HG03159 (cell line): ENCODE results near the gene LRBA.
A peak's percentile ranks its signal among the peaks of the same experiment; 100 is the strongest.
"Not testable (repeated sequence)": the region's sequence is repeated elsewhere in the genome, so short reads cannot be mapped to it uniquely, and the experiment has no call there.

Source experiments
- ATAC-seq: cut with Tn5 transposase; IDR thresholded peaks from one replicate; pipeline ENCODE4 v1.9.1; 2021; ENCODE audit warnings: mild to moderate bottlenecking, moderate library complexity; ENCODE audit not compliant: unreplicated experiment

Gene LRBA, protein sequence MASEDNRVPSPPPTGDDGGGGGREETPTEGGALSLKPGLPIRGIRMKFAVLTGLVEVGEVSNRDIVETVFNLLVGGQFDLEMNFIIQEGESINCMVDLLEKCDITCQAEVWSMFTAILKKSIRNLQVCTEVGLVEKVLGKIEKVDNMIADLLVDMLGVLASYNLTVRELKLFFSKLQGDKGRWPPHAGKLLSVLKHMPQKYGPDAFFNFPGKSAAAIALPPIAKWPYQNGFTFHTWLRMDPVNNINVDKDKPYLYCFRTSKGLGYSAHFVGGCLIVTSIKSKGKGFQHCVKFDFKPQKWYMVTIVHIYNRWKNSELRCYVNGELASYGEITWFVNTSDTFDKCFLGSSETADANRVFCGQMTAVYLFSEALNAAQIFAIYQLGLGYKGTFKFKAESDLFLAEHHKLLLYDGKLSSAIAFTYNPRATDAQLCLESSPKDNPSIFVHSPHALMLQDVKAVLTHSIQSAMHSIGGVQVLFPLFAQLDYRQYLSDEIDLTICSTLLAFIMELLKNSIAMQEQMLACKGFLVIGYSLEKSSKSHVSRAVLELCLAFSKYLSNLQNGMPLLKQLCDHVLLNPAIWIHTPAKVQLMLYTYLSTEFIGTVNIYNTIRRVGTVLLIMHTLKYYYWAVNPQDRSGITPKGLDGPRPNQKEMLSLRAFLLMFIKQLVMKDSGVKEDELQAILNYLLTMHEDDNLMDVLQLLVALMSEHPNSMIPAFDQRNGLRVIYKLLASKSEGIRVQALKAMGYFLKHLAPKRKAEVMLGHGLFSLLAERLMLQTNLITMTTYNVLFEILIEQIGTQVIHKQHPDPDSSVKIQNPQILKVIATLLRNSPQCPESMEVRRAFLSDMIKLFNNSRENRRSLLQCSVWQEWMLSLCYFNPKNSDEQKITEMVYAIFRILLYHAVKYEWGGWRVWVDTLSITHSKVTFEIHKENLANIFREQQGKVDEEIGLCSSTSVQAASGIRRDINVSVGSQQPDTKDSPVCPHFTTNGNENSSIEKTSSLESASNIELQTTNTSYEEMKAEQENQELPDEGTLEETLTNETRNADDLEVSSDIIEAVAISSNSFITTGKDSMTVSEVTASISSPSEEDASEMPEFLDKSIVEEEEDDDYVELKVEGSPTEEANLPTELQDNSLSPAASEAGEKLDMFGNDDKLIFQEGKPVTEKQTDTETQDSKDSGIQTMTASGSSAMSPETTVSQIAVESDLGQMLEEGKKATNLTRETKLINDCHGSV (N-terminal part only)

DNA sequence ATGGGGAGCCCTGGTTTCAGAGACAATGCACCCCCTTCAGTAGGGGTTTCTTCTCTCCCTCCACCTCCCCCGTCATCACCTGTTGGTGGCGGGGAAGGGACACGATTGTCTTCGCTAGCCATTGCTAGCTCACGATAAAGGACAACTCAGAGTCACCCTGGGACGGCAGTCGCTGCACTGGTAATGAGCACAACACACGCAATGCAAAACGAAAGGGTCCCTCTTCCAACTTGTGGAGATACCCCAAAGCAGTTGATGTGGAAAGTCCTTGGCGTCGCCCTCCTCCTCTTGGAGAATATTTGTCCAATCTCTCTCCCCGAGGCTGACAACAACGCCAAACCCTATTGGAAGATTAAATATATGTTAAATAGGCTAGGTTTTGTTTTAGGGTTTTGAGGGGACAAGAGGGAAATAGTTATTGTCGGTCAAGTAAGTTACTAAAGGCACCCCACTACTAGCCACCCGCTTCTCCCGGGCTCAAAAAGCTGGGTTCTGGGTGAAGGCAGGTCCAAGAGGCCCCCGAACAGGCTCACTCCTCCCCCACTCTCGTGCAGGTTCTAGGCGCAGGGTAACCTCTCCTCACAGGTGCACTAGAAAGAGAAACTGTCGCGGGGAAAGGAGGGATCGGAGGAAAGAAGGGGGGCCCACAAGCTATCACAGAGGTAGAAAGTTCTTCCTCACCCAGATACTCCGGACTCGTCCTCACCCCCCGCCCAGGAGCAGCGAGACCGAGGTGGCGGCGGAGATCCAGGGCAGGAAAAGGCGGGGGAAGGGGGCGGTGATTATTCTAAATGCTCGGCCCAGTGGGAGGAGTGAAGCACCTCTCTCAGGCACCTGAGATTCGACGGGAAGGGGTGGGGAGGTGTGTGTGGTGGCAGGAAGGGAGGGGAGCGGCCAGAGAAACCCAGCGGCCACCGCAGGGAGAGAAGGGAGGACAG, at the start of gene LRBA:
Gene LRBA, minus strand, starts transcription at position 764 of the 938 bp plus-strand sequence. Its CDS starts 642 bp downstream, at position 122.
- ATAC-seq, result peak; percentile 64

DNA sequence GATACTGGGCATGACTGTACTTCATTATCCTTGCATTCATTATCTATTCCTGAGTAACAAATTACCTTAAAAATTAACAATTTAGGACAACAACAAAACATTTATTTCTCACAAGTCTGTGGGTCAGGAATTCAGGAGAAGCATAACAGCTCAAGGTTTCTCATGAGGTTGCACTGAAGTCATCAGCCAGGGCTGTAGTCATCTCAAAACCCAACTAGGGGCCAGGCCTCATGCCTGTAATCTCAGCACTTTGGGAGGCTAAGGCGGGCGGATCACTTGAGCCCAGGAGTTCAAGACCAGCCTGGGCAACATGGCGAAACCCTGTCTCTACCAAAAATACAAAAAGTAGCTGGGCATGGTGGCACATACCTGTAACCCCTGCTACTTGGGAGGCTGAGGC, 48.1 kb upstream of the LRBA start:
- ATAC-seq, result not testable (repeated sequence)

DNA sequence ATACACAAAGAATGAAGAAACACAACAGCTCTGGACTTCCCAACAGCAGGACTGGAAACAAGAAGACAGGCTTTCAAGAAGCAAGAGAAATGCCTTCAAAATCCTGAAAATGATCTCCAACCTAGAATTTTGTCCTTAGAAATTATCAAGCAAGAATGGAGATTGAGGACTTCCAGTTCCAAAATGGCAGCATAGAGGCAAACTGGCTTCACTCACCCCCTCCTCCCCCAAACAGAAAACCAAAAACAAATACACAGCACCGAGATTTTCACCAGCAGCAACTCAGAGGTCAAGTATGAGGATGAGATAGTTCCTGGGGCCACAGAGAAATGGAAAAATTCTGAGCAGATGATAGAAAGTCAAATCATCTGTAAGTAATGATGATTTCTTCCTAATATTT, 40.5 kb upstream of the LRBA start:
- ATAC-seq, result no peak

DNA sequence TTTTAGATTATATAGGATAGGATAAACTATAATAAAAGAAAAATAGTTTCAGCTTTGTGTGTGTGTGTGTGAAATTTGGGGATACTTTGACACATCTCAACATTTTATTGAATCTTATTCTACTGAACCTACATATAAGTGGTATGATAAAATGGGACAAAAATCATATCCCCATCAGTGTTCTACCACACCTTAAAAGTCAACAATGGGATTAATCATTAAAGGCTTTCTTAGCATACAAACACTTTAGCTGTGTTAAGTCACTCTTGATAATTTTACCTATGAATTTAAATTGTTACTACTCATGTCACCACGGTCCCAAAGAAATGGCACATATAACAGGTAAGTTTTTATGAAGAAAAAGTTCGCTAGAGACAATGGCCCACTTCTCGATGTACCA, 37.7 kb upstream of the LRBA start:
- ATAC-seq, result peak; percentile 11

DNA sequence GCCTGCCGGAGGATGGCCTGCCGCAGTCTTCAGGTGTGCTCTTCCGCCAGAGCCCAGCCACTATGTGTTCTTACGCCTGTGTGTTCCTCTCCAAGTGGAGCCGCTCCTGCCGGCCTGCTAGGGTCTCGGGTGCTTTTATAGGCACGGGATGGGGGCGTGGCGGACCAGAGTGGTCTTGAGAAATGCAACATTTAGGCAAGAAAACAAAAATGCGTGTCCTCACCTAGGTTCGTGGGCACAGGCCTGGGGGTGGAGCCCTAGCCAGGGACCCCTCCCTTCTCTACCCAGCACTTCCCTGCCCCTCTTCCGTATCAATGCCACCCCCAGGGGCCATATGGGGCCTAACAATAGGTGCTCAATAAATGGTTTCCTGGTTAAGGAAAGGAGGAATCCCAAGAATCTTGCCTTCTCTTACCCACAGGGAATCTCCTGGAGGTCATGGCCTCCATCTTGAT, 34.4 kb upstream of the LRBA start:
- ATAC-seq, result no peak

DNA sequence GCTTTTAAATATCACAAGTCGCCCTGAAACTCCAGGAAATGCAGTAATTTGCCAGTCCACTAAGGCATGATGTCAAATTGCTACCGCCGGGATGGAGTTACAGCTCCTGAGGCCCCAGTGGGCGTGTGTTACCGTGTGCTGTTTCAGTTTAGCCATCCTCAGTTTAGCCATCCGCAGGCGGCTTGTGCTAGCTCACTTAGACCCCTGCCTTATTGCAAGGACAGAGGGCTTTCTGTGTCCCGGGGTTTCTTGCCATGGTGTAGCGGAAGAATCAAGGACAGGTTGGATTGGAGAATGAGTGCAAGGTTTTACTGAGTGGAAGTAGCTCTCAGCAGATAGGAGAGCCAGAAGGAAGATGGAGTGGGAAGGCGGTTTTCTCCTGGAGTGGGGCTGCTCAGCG, 33.8 kb upstream of the LRBA start:
- no peak for ATAC-seq

DNA sequence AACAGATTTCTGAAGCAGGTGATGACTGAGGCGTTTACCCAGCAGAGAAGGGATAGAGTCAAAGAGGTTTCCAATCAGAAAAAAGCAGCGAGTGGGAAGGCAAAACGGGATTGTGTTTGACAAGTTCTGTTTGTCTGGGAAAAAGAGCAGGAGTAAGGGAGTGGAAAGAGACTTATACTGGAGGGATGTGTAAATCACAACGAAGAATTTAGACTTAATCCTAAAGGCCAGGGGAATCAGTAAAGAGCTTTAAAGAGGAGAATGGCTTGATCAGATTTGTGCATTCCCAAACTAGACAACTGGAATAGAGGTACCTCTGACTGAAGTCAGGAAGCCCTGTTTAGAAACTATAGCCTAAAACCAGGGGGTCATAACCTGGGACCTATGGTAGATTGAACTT, 31.5 kb upstream of the LRBA start:
- no peak for ATAC-seq

DNA sequence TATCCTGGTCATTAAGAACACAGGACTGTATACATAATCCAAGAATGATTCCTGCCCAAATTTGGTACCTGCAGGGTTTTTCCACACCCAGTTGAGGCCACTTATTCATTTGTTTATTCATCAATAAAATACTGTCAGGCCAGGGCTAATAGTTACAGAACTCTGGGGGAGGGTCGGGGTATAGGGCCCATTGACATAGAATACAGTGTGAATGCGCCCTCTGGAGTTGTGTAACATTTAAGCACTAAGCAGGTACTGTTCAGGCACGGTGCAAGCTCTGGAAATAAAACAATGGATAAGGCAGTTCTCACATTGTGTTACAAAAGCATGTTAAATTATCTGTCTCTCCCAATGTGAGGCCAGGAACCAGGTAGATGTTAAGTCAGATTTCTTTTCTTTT, 30.8 kb upstream of the LRBA start:
- ATAC-seq, result no peak

DNA sequence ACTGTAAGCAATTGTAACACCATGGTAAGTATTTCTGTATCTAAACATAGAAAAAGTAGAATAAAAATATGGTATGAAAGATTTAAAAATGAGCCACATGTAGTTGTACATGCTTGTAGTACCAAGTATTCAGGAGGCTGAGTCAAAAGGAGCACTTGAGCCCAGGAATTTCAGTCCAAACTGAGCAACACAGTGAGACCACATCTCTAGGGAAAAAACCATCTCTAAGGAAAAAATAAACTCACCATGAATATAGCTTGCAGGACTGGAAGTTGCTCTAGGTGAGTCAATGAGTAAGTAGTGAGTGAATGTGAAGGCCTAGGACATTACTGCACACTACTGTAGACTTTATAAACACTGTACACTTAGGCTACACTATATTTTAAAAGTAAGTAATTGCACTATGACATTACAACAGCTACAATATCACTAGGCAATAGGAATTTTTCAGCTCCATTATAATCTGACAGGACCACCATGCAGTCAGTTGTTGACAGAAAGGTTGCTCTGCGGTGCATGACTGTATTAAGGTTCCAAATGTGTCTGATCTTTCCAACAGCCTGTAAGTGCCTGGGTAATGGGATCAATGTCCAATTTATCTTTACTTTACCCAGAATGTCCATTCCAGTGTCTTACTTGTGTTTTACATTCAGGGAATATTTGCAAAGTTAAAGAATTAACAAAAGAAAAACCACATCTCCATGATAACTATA, 28.9 kb upstream of the LRBA start:
- no peak for ATAC-seq

DNA sequence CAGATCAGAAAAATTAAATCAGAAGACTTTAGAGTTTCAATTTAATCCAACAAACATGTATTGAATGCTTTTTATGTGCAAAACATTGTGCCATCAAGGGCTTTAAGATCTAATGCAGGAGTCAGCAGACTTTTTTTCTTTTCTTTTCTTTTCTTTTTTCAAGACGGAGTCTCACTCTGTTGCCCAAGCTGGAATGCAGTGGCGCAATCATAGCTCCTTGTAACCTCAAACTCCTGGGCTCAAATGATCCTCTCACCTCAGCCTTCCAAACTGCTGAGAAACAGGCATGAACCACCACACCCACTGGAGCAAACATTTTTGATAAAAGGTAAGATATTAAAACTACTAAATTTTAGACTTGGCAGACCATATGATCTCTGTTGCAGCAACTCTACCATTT, 24.6 kb upstream of the LRBA start:
- no peak for ATAC-seq

DNA sequence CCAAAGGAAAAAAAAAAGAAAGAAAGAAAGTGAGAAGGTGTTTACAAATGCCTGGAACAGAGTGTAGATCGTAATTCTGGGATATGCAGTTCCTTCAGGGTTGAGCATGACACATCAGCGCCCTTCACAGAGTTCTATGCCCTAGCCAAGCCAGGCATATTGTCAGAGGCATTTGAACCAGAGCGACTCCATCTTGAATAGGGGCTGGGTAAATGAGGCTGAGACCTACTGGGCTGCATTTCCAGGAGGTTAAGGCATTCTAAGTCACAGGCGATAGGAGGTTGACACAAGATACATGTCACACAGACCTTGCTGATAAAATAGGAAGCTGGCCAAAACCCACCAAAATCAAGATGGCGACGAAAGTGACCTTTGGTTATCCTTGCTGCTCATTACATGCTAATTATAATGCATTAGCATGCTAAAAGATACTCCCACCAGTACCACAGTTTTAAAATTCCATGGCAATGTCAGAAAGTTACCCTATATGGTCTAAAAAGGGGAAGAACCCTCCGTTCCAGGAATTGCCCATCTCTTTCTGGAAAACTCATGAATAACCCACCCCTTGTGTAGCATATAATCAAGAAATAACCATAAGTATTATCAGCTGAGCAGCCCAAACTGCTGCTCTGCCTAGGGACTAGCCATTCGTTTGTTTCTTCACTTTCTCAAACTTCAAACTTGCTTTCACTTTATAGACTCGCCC, 23.5 kb upstream of the LRBA start:
- ATAC-seq, result no peak

DNA sequence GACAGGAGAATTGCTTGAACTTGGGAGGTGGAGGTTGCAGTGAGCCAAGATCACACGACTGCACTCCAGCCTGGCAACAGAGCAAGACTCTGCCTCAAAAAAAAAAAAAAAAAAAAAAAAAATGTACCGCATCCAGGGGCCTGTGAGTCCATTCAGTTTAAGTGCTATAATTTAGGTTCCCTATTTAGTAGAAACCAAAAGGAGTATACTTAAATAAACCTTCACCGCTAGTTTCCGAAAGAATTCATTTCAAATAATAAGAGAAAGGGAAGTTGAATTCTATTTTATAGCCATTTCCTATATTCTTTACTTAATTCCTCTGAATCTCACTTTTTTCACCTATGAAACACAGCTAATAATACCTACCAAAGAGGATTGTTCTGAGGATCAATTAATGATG, 20.8 kb upstream of the LRBA start:
- ATAC-seq, result no peak

DNA sequence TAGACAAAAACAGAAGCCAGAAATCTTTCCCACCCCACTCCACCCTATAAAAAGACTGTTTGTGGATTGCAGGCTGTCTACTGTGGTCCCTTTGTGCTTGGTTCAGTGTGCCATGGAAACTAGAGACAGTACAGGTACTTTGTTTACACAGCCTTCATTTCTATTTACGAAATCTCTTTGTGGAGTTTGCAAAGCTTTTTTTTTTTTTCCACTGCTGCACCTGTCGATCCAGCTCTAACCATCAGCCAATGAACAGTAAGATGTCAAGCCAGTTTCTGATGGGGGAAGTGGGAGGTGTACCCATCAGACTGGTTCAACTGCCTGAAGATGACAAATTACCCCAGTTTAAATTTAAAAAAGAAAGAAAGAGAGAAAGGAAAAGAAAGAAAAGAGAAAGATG, 20.2 kb upstream of the LRBA start:
- no peak for ATAC-seq

DNA sequence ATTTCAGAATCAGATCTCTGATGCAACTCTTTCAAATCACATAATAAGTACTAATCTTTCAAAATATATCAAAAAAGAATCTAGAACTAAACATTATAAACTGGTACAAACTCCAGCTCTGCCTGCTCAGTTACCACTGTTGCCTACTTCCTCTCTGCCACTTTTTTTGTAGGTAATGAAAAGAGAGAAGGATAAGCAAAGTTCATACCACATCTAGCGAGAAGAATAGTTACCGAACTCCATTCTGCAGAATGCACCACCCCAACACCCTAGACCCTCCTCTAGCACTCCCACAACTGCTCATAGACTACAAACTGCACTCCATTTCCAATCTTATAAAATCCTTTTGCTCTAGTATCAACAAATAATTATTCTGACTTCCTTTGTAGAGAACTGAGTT, 19.7 kb upstream of the LRBA start:
- ATAC-seq, result no peak

DNA sequence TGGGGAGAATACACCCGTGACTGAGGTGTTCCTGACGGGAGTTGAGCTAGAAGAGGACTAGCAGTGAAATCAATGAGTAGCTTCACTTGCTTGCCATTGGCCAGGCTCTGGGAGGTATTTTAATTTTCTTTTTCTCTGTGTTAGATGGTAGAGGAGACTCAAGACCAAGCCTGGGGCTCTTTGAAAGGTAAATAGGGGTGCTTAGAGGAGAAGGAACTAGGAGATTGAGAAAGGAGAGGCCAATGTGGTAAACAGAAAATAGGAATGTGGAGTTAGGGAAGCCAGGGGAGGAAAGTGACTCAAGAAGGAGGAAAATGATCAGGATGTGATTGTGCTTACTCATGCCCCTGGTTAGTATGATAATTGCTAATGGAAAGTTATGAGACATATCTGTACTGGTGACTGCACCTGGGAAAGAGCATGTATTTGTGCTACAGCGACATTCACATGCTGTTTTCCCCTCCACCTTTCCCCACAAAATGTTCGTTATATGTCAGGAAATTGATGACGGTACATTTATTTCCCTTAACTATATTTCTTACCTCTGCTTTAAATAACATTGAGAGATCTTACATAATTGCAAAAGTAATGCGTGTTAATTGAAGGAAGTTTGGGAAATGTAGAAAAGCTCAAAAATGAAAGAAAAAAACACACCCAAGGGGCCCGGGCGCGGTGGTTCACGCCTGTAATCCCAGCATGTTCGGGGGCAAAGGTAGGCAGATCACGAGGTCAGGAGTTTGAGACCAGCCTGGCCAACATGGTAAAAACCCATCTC, 16.9 kb upstream of the LRBA start:
- ATAC-seq, result peak; percentile 43

DNA sequence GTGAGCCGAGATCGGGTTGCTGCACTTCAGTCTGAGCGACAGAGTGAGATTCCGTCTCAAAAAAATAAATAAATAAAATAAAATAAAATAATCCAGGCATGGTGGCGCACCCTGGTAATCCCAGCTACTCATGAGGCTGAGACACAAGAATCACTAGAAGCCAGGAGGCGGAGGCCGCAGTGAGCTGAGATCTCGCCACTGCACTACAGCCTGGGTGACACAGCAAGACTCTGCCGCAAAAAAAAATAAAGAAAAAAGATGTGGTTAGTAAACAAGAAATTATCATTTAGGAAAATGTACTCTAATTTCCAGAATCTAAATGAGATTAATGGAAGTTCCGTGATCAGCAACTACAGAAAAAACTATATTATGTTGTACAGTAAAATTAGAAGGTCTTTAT, 14.5 kb upstream of the LRBA start:
- ATAC-seq, result no peak

DNA sequence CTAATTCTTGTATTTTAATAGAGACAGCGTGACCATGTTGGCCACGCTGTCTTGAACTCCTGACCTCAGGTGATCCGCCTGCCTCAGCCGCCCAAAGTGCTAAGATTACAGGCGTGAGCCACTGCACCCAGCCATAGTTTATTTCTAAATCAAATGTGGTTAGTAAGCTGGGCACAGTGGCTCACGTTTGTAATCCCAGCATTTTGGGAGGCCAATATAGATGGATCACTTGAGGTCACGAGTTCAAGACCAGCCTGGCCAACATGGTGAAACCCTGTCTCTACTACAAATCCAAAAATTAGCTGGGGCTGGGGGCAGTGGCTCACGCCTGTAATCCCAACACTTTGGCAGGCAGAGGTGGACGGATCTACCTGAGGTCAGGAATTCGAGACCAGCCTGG, 13.9 kb upstream of the LRBA start:
- ATAC-seq, result not testable (repeated sequence)

DNA sequence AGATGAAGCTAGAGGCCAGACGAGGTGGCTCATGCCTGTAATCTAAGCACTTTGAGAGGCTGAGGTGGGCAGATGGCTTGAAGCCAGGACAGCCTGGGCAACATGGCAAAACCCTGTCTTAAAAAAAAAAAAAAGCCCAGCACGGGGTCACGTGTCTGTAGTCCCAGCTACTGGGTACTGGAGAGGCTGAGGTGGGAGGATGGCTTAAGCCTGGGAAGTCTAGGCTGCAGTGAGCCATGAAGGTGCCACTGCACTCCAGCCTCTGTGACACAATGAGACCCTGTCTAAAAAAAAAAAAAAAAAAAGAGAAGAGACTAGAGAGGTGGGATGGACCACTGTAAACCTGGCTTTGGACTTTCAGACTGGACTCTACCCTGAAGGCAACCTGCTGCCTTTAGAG, 10.7 kb upstream of the LRBA start:
- ATAC-seq, result no peak
